IMR-90 (cell line): ENCODE data around the gene TAF4.

Source experiments
- BHLHE40 ChIP-seq: fragments of 150-350 bp; IDR thresholded peaks from 2 replicates; pipeline ENCODE4 v1.6.1; 2016; ENCODE audit warnings: mild to moderate bottlenecking, low read depth, low read length
- ELK1 ChIP-seq: fragments of 150-350 bp; IDR thresholded peaks from 2 replicates; pipeline ENCODE4 v1.6.1; 2016; ENCODE audit warnings: low read depth, mild to moderate bottlenecking, low read length, moderate library complexity, borderline replicate concordance
- TF ChIP-seq, protein P1 (sequence below): conservative IDR thresholded peaks from 2 replicates; pipeline ENCODE4 v1.5.1; 2012; ENCODE audit warnings: mild to moderate bottlenecking, low read depth, low read length, improper control_type of control experiment

- no peak for TF ChIP-seq BHLHE40
- TF ChIP-seq, protein P1, sequence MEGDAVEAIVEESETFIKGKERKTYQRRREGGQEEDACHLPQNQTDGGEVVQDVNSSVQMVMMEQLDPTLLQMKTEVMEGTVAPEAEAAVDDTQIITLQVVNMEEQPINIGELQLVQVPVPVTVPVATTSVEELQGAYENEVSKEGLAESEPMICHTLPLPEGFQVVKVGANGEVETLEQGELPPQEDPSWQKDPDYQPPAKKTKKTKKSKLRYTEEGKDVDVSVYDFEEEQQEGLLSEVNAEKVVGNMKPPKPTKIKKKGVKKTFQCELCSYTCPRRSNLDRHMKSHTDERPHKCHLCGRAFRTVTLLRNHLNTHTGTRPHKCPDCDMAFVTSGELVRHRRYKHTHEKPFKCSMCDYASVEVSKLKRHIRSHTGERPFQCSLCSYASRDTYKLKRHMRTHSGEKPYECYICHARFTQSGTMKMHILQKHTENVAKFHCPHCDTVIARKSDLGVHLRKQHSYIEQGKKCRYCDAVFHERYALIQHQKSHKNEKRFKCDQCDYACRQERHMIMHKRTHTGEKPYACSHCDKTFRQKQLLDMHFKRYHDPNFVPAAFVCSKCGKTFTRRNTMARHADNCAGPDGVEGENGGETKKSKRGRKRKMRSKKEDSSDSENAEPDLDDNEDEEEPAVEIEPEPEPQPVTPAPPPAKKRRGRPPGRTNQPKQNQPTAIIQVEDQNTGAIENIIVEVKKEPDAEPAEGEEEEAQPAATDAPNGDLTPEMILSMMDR, result no peak
- TF ChIP-seq ELK1, result no peak
Observed at GRCh38 chr20:62053465-62054196, 12.1 kb downstream of the TAF4 start.
